Upper lobe of left lung (tissue), 6 donors: Measurements from ENCODE around the gene NEK10. TPM values are rescaled to one million over a fixed set of nuclear protein-coding genes. Genes with fewer than 3 reads are reported as not detected.
"Not testable (repeated sequence)": the region's sequence is repeated elsewhere in the genome, so short reads cannot be mapped to it uniquely, and the experiment has no call there.

Experiments used
- ATAC-seq, 2 donors: fragments of 200-7000 bp; cut with Tn5 transposase; one replicate each; pipeline ENCODE4 v1.9.1; 2022; ENCODE audit warnings: mild to moderate bottlenecking in 2 of 2, moderate library complexity in 2 of 2; ENCODE audit not compliant: low FRiP score in 2 of 2
- DNase-seq, 2 donors: peaks; one replicate each; pipeline ENCODE4 v3.0.0-alpha.2; 2019 to 2020
- H3K27ac ChIP-seq, 4 donors: fragments of 200-600 bp; sonication (generic); one replicate each; pipeline ENCODE4 v1.5.1; 2016 to 2019
- H3K27me3 ChIP-seq, 4 donors: fragments of 200-600 bp; sonication (generic); one replicate each; pipeline ENCODE4 v1.5.1; 2017 to 2019
- H3K36me3 ChIP-seq, 4 donors: fragments of 200-600 bp; sonication (generic); one replicate each; pipeline ENCODE4 v1.5.1; 2016 to 2019
- H3K4me1 ChIP-seq, 4 donors: fragments of 200-600 bp; sonication (generic); one replicate each; pipeline ENCODE4 v1.5.1; 2018 to 2019
- H3K4me3 ChIP-seq, 4 donors: fragments of 200-600 bp; sonication (generic); one replicate each; pipeline ENCODE4 v1.5.1; 2017 to 2019; ENCODE audit warnings: mild to moderate bottlenecking in 2 of 4, moderate library complexity in 1 of 4
- H3K9me3 ChIP-seq, 4 donors: fragments of 200-600 bp; sonication (generic); one replicate each; pipeline ENCODE4 v1.5.1; 2018 to 2019
- CTCF ChIP-seq, 6 experiments: fragments of 450-650 bp in 4 of 6; fragments of 200-600 bp in 2 of 6; sonication (generic) in 2 of 6; IDR thresholded peaks; one replicate each; pipeline ENCODE4 v1.5.1; 2016 to 2019; ENCODE audit warnings: antibody characterized with exemption in 6 of 6
- EP300 ChIP-seq, 4 donors: sonication (generic); formaldehyde crosslinking; IDR thresholded peaks; one replicate each; pipeline ENCODE4 v1.5.1; 2017; ENCODE audit warnings: antibody characterized with exemption in 4 of 4, control low read depth in 2 of 4
- POLR2A ChIP-seq, 4 donors: fragments of 450-650 bp; IDR thresholded peaks; one replicate each; pipeline ENCODE4 v1.5.1; 2016 to 2017; ENCODE audit warnings: antibody characterized with exemption in 4 of 4, mild to moderate bottlenecking in 2 of 4
- POLR2AphosphoS5 ChIP-seq, 2 donors: sonication (generic); formaldehyde crosslinking; IDR thresholded peaks; one replicate each; pipeline ENCODE4 v1.5.1; 2017; ENCODE audit warnings: antibody characterized with exemption in 2 of 2
- WGBS, 2 donors: methylation state at CpG; one replicate each; pipeline ENCODE4 v1.1.5; 2017 to 2018; 5-methylcytosine and 5-hydroxymethylcytosine counted together
- total RNA-seq, 6 donors: library from RNA; depleted of rRNA in 4 of 6; stranded (reverse); fragments of >200 nt in 4 of 6; gene quantifications; one replicate each; pipeline versions ENCODE4 v1.1.0 to v1.2.1, GENCODE V29; 2016 to 2021
- donor health status: DM: no; HTN: no; CAD: no; lungs with moderate emphysema.
- donor health status: DM: no; HTN: yes; CAD: no; lungs with severe emphysema.

Gene NEK10
- total RNA-seq, 6 donors from 2014 or later: 0.29 to 85.3 (median 12.1) TPM

- WGBS, 2 donors: 48 to 65% methylated on average over 1 of the region's 1 CpG
- no peak for ATAC-seq
- H3K4me3 ChIP-seq: no peak overlapping the region
- no peaks in the 10 kb centered on the region for H3K36me3 ChIP-seq
- no peak for TF ChIP-seq CTCF (IDR thresholded peaks at IDR 0.05)
- TF ChIP-seq EP300 (IDR thresholded peaks at IDR 0.05): no peak
- no peak for TF ChIP-seq POLR2AphosphoS5 (IDR thresholded peaks at IDR 0.05)
- TF ChIP-seq POLR2A (IDR thresholded peaks at IDR 0.05): no peak
- no peak overlapping the region for H3K27ac ChIP-seq
- no peaks in the 10 kb centered on the region for H3K4me1 ChIP-seq
- H3K9me3 ChIP-seq: no peaks in the 10 kb centered on the region
- DNase-seq: no peak
- no peaks in the 10 kb centered on the region for H3K27me3 ChIP-seq
Observed at GRCh38 chr3:27335571-27335970, 33.6 kb downstream of the NEK10 start.

GRCh38 chr3:27333843-27334242, 35.3 kb downstream of the NEK10 start:
- TF ChIP-seq CTCF (IDR thresholded peaks at IDR 0.05): no peak
- no peak for TF ChIP-seq POLR2A (IDR thresholded peaks at IDR 0.05)
- no peak for TF ChIP-seq POLR2AphosphoS5 (IDR thresholded peaks at IDR 0.05)
- no peak for TF ChIP-seq EP300 (IDR thresholded peaks at IDR 0.05)
- Histone ChIP-seq H3K9me3 (peaks cover 0 to 4% (median 0%) of the 10 kb centered on the region in 4 donors), H3K4me3 (no peak overlapping the region), H3K27me3 (no peaks in the 10 kb centered on the region), H3K36me3 (no peaks in the 10 kb centered on the region), H3K4me1 (no peaks in the 10 kb centered on the region), H3K27ac (no peak overlapping the region)
- ATAC-seq (peak; percentile 19 to 26), DNase-seq (no peak)

DNA sequence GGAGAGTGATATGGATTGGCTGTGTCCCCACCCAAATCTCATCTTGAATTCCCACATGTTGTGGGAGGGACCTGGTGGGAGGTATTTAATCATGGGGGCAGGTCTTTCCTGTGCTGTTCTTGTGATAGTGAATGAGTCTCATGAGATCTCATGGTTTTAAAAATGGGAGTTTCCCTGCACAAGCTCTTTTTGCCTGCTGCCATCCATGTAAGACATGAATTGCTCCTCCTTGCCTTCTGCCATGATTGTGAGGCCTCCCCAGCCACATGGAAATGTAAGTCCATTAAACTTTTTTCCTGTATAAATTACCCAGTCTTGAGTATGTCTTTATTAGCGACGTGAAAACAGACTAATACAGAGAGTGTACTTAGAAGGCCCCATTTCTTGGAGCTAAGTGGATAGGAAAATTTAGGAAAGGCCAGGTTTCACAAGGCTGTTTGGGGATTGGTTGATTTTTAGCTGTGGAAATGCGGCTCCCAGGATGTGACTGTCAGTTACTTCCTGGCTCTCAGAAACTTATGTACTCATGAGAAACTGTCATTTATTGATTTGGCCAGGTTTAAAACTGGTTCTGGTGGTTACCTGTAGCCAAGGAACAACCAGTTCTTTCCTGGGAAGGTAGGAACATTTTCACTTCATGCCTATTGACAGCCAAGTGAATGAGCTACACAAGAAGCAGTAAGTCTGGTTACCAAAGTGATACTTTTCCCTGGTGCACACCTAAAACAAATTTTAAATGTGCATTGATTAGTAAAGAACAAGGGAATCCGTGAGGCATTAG, 40.0 kb downstream of the NEK10 start:
- H3K9me3 ChIP-seq, H3K27ac ChIP-seq, ATAC-seq, H3K36me3 ChIP-seq, H3K4me3 ChIP-seq, H3K4me1 ChIP-seq, DNase-seq, H3K27me3 ChIP-seq: not testable (repeated sequence)
- 91 to 93% methylated on average over 4 of the region's 4 CpGs for WGBS, 2 donors

GRCh38 chr3:27326629-27327545, 42.3 kb downstream of the NEK10 start:
- Histone ChIP-seq H3K36me3 (no peaks in the 10 kb centered on the region), H3K4me1 (peaks cover 0 to 4% (median 2%) of the 10 kb centered on the region in 4 donors), H3K4me3 (no peak overlapping the region), H3K27me3 (no peaks in the 10 kb centered on the region), H3K27ac (no peak overlapping the region), H3K9me3 (peaks cover 0 to 8% (median 0%) of the 10 kb centered on the region in 4 donors)
- TF ChIP-seq EP300 (IDR thresholded peaks at IDR 0.05): no peak
- TF ChIP-seq CTCF (IDR thresholded peaks at IDR 0.05): no peak
- TF ChIP-seq POLR2A (IDR thresholded peaks at IDR 0.05): no peak
- no peak for TF ChIP-seq POLR2AphosphoS5 (IDR thresholded peaks at IDR 0.05)
- ATAC-seq (peak in 1 of 2 donors; percentile 50), DNase-seq (no peak)
- 75 to 79% methylated on average over 8 of the region's 8 CpGs for WGBS, 2 donors

- H3K27ac ChIP-seq: peak overlapping the region in 2 of 4 donors; percentile 8 to 20
- 88 to 100% methylated on average over 1 of the region's 1 CpG for WGBS, 2 donors
Observed at GRCh38 chr3:27326202-27326601, 43.0 kb downstream of the NEK10 start.

More at GRCh38 chr3:27326202-27326601, 43.0 kb downstream of the NEK10 start:
- Histone ChIP-seq H3K4me3 (no peak overlapping the region), H3K9me3 (peaks cover 0 to 8% (median 0%) of the 10 kb centered on the region in 4 donors), H3K27me3 (no peaks in the 10 kb centered on the region), H3K36me3 (no peaks in the 10 kb centered on the region), H3K4me1 (peaks cover 0 to 4% (median 2%) of the 10 kb centered on the region in 4 donors)
- TF ChIP-seq POLR2A (IDR thresholded peaks at IDR 0.05) (no peak), EP300 (IDR thresholded peaks at IDR 0.05) (no peak), POLR2AphosphoS5 (IDR thresholded peaks at IDR 0.05) (no peak), CTCF (IDR thresholded peaks at IDR 0.05) (no peak)
- DNase-seq (no peak), ATAC-seq (no peak)
